ENCODE data around the gene PHLDA3. TPM values are rescaled to one million over a fixed set of nuclear protein-coding genes. Genes with fewer than 3 reads are reported as not detected.

The PHLDA3 gene
- total and polyA plus RNA-seq, 4 donors = 0.36 to 2.2 (median 1.0) TPM

DNA sequence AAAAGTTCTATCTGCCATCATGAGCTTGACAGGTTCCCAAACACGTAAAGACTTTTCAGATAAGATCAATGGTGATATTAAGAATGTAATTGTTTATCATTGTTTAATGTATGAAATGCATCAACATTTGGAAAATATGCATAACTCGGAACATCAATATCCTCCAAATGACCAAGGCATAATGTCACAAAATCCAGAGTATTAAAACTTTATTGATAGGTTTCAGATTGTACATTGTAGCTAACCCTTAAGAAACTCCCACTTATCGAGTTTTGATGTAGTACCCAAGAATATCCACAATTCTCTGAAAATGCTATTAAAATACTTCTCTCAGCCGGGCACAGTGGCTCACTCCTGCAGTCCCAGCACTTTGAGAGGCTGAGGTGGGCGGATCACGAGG, 35.4 kb downstream of the PHLDA3 start:
- H3K4me1 ChIP-seq (ENCODE audit: control insufficient read depth in 4 of 4, insufficient read depth in 4 of 4, low read length in 3 of 4) = peaks cover 0 to 6% (median 3%) of the 10 kb centered on the region in 4 donors
- WGBS = 83% methylated on average over 6 of the region's 6 CpGs
- H3K9me3 ChIP-seq (ENCODE audit: control insufficient read depth in 4 of 4, low read length in 3 of 4) = no peaks in the 10 kb centered on the region
- no peak for TF ChIP-seq NR2F2 (IDR thresholded peaks at IDR 0.05)
- TF ChIP-seq, protein P1, sequence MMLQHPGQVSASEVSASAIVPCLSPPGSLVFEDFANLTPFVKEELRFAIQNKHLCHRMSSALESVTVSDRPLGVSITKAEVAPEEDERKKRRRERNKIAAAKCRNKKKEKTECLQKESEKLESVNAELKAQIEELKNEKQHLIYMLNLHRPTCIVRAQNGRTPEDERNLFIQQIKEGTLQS (IDR thresholded peaks at IDR 0.05) = no peak
- TF ChIP-seq, protein P2, sequence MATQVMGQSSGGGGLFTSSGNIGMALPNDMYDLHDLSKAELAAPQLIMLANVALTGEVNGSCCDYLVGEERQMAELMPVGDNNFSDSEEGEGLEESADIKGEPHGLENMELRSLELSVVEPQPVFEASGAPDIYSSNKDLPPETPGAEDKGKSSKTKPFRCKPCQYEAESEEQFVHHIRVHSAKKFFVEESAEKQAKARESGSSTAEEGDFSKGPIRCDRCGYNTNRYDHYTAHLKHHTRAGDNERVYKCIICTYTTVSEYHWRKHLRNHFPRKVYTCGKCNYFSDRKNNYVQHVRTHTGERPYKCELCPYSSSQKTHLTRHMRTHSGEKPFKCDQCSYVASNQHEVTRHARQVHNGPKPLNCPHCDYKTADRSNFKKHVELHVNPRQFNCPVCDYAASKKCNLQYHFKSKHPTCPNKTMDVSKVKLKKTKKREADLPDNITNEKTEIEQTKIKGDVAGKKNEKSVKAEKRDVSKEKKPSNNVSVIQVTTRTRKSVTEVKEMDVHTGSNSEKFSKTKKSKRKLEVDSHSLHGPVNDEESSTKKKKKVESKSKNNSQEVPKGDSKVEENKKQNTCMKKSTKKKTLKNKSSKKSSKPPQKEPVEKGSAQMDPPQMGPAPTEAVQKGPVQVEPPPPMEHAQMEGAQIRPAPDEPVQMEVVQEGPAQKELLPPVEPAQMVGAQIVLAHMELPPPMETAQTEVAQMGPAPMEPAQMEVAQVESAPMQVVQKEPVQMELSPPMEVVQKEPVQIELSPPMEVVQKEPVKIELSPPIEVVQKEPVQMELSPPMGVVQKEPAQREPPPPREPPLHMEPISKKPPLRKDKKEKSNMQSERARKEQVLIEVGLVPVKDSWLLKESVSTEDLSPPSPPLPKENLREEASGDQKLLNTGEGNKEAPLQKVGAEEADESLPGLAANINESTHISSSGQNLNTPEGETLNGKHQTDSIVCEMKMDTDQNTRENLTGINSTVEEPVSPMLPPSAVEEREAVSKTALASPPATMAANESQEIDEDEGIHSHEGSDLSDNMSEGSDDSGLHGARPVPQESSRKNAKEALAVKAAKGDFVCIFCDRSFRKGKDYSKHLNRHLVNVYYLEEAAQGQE (IDR thresholded peaks at IDR 0.05) = no peak
- TF ChIP-seq SP1 (IDR thresholded peaks at IDR 0.05) = no peak
- TF ChIP-seq HNF4G (IDR thresholded peaks at IDR 0.05) = no peak
- no peak overlapping the region for H3K4me3 ChIP-seq (ENCODE audit: low read depth in 1 of 3, low read length in 3 of 3)
- H3K36me3 ChIP-seq (ENCODE audit: control insufficient read depth in 4 of 4, insufficient read depth in 3 of 4, low read depth in 1 of 4, low read length in 3 of 4) = no peaks in the 10 kb centered on the region
- no peak for DNase-seq (ENCODE audit: low spot score)
- H3K27ac ChIP-seq (ENCODE audit: low read depth in 1 of 2, low read length in 2 of 2) = no peak overlapping the region
- H3K27me3 ChIP-seq (ENCODE audit: control insufficient read depth in 4 of 4, insufficient read depth in 4 of 4, low read length in 3 of 4) = no peaks in the 10 kb centered on the region
- H3K9ac ChIP-seq (ENCODE audit: low read depth in 1 of 2, low read length in 2 of 2) = no peak overlapping the region

DNA sequence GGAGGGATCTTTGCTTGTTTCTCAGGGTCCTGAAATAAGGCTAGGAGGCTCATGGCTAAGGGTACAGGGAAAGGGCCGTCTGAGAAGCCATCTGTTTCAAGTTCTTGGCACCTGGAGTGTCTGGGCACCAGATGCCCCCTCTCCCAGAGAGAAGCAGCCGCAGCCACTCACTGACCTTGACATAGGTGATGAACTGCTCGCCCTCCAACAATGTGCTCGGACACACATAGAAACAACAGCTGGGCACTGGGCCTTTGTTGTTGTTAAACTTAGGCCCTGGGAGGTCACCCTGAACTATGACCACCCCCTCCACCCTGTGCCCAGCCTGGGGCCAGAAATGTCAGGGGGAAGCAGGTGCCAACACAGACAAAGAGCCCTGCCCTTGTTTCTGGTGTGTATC, 38.2 kb downstream of the PHLDA3 start:
- DNase-seq (ENCODE audit: low spot score) = no peak

DNA sequence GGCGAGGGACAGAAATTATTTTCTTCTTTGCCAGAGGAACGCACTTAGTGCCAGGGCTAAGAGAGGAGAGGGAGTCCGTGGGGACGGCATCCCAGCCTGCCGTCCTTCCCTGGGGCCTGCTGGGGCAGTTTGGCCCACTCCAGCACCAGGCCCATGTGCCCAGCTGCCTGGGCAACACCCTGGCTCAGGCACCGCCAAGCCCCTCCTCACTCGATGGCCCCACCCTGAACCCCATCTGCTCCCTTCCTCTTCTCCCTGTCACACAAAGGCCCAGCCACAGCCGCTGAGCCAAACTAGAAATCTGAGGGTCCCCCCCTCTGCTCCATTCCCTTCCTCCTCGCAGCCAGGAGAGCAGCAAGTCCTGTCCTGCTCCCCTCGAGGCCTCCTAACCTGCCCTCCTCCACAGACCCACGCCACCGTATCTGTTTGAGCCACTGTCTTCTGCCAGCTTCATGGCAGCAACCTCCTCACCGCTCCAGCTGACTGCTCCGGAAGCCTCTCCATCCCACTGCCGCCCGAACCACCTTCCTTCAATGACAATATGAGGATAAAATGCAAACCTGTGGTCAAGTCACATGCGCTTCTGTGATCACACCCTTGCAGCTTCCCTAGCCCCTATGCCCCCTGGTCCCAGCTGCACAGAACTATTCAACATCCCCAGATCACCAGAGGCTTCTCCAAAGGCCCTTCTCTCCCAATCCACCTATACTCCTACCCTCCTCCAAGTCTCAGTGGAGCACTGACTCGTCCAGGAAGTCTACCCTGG, 39.1 kb downstream of the PHLDA3 start:
- H3K27me3 ChIP-seq (ENCODE audit: control insufficient read depth in 4 of 4, insufficient read depth in 4 of 4, low read length in 3 of 4) = no peaks in the 10 kb centered on the region
- H3K27ac ChIP-seq (ENCODE audit: low read depth in 1 of 2, low read length in 2 of 2) = no peak overlapping the region
- no peak for DNase-seq (ENCODE audit: low spot score)
- WGBS = 88% methylated on average over 18 of the region's 18 CpGs
- no peaks in the 10 kb centered on the region for H3K36me3 ChIP-seq (ENCODE audit: control insufficient read depth in 4 of 4, insufficient read depth in 3 of 4, low read depth in 1 of 4, low read length in 3 of 4)
- H3K9me3 ChIP-seq (ENCODE audit: control insufficient read depth in 4 of 4, low read length in 3 of 4) = no peaks in the 10 kb centered on the region
- no peak overlapping the region for H3K9ac ChIP-seq (ENCODE audit: low read depth in 1 of 2, low read length in 2 of 2)
- no peaks in the 10 kb centered on the region for H3K4me1 ChIP-seq (ENCODE audit: control insufficient read depth in 4 of 4, insufficient read depth in 4 of 4, low read length in 3 of 4)
- TF ChIP-seq EGR1 (IDR thresholded peaks at IDR 0.05; ENCODE audit: low read depth in 2 of 2) (no peak), HNF4A (conservative IDR thresholded peaks at IDR 0.05) (no peak), FOXA2 (IDR thresholded peaks at IDR 0.05) (no peak), NR2F2 (IDR thresholded peaks at IDR 0.05) (no peak), JUND (IDR thresholded peaks at IDR 0.05) (no peak), FOXA1 (IDR thresholded peaks at IDR 0.05) (no peak), TAF1 (conservative IDR thresholded peaks at IDR 0.05) (no peak)
- TF ChIP-seq, protein P3, sequence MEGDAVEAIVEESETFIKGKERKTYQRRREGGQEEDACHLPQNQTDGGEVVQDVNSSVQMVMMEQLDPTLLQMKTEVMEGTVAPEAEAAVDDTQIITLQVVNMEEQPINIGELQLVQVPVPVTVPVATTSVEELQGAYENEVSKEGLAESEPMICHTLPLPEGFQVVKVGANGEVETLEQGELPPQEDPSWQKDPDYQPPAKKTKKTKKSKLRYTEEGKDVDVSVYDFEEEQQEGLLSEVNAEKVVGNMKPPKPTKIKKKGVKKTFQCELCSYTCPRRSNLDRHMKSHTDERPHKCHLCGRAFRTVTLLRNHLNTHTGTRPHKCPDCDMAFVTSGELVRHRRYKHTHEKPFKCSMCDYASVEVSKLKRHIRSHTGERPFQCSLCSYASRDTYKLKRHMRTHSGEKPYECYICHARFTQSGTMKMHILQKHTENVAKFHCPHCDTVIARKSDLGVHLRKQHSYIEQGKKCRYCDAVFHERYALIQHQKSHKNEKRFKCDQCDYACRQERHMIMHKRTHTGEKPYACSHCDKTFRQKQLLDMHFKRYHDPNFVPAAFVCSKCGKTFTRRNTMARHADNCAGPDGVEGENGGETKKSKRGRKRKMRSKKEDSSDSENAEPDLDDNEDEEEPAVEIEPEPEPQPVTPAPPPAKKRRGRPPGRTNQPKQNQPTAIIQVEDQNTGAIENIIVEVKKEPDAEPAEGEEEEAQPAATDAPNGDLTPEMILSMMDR (IDR thresholded peaks at IDR 0.05; ENCODE audit: low read depth, low read length, missing input control) = no peak
- TF ChIP-seq, protein P4, sequence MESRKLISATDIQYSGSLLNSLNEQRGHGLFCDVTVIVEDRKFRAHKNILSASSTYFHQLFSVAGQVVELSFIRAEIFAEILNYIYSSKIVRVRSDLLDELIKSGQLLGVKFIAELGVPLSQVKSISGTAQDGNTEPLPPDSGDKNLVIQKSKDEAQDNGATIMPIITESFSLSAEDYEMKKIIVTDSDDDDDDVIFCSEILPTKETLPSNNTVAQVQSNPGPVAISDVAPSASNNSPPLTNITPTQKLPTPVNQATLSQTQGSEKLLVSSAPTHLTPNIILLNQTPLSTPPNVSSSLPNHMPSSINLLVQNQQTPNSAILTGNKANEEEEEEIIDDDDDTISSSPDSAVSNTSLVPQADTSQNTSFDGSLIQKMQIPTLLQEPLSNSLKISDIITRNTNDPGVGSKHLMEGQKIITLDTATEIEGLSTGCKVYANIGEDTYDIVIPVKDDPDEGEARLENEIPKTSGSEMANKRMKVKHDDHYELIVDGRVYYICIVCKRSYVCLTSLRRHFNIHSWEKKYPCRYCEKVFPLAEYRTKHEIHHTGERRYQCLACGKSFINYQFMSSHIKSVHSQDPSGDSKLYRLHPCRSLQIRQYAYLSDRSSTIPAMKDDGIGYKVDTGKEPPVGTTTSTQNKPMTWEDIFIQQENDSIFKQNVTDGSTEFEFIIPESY (IDR thresholded peaks at IDR 0.05) = no peak
- H3K4me3 ChIP-seq (ENCODE audit: low read depth in 1 of 3, low read length in 3 of 3) = no peak overlapping the region

More for the DNA sequence above, 38.2 kb downstream of the PHLDA3 start:
- no peaks in the 10 kb centered on the region for H3K36me3 ChIP-seq (ENCODE audit: control insufficient read depth in 4 of 4, insufficient read depth in 3 of 4, low read depth in 1 of 4, low read length in 3 of 4)
- 79% methylated on average over 4 of the region's 4 CpGs for WGBS
- H3K4me3 ChIP-seq (ENCODE audit: low read depth in 1 of 3, low read length in 3 of 3) = no peak overlapping the region
- no peak overlapping the region for H3K27ac ChIP-seq (ENCODE audit: low read depth in 1 of 2, low read length in 2 of 2)
- peaks cover 0 to 3% (median 1%) of the 10 kb centered on the region in 4 donors for H3K4me1 ChIP-seq (ENCODE audit: control insufficient read depth in 4 of 4, insufficient read depth in 4 of 4, low read length in 3 of 4)
- H3K9me3 ChIP-seq (ENCODE audit: control insufficient read depth in 4 of 4, low read length in 3 of 4) = no peaks in the 10 kb centered on the region
- no peak overlapping the region for H3K9ac ChIP-seq (ENCODE audit: low read depth in 1 of 2, low read length in 2 of 2)
- TF ChIP-seq, protein P4 (IDR thresholded peaks at IDR 0.05) = no peak
- TF ChIP-seq HNF4A (conservative IDR thresholded peaks at IDR 0.05) (no peak), GABPA (IDR thresholded peaks at IDR 0.05 in 1 of 2, conservative IDR thresholded peaks at IDR 0.05 in 1 of 2) (no peak)
- H3K27me3 ChIP-seq (ENCODE audit: control insufficient read depth in 4 of 4, insufficient read depth in 4 of 4, low read length in 3 of 4) = no peaks in the 10 kb centered on the region
